ENCODE measurements around the gene PPM1B.

Gene PPM1B

GRCh38 chr2:44167311-44167907 lies 1.3 kb upstream of the PPM1B start (continued):
- no peak for TF ChIP-seq ZNF140 (tag by site-specific recombination; IDR thresholded peaks at IDR 0.05)
- peak; percentile 24; the same call in 1 of the 2 replicates for TF ChIP-seq KLF9 (tag by site-specific recombination; IDR thresholded peaks at IDR 0.05; ENCODE audit: low read depth)
- TF ChIP-seq ZNF623 (tag by site-specific recombination; IDR thresholded peaks at IDR 0.05): no peak
- peak; percentile 98 for TF ChIP-seq ZNF518A (tag by site-specific recombination; conservative IDR thresholded peaks at IDR 0.05; ENCODE audit: low read depth)
- no peak for TF ChIP-seq ZSCAN18 (tag by site-specific recombination; IDR thresholded peaks at IDR 0.05)
- TF ChIP-seq ZNF621 (tag by site-specific recombination; IDR thresholded peaks at IDR 0.05): no peak
- TF ChIP-seq ZFHX2 (tag by site-specific recombination; conservative IDR thresholded peaks at IDR 0.05): no peak
- TF ChIP-seq ZFP37 (tag by site-specific recombination; IDR thresholded peaks at IDR 0.05): no peak
- TF ChIP-seq ZNF677 (tag by site-specific recombination; IDR thresholded peaks at IDR 0.05): no peak
- TF ChIP-seq OSR2 (tag by site-specific recombination; IDR thresholded peaks at IDR 0.05): no peak
- no peak for TF ChIP-seq ZNF664 (tag by site-specific recombination; IDR thresholded peaks at IDR 0.05)
- no peak for TF ChIP-seq ZNF132 (tag by site-specific recombination; IDR thresholded peaks at IDR 0.05; ENCODE audit: borderline replicate concordance)
- TF ChIP-seq ZNF26 (tag by site-specific recombination; IDR thresholded peaks at IDR 0.05): no peak
- TF ChIP-seq ZIC2 (tag by site-specific recombination; IDR thresholded peaks at IDR 0.05): no peak
- no peak for TF ChIP-seq PATZ1 (tag by site-specific recombination; IDR thresholded peaks at IDR 0.05)
- TF ChIP-seq ZNF366 (tag by site-specific recombination; conservative IDR thresholded peaks at IDR 0.05): no peak
- TF ChIP-seq ZNF704 (tag by site-specific recombination; IDR thresholded peaks at IDR 0.05): no peak
- TF ChIP-seq ZNF580 (tag by site-specific recombination; IDR thresholded peaks at IDR 0.05): 0 out of 2 replicates have a peak, but pooled peaks have one; percentile 10
- no peak for TF ChIP-seq ZNF350 (tag by site-specific recombination; IDR thresholded peaks at IDR 0.05)
- TF ChIP-seq ZSCAN4 (tag by site-specific recombination; IDR thresholded peaks at IDR 0.05): no peak
- TF ChIP-seq HOXC10 (CRISPR knock-in tag; IDR thresholded peaks at IDR 0.05): no peak
- TF ChIP-seq ZNF426 (tag by site-specific recombination; IDR thresholded peaks at IDR 0.05): no peak
- TF ChIP-seq BCL6B (tag by site-specific recombination; IDR thresholded peaks at IDR 0.05): peak; percentile 81
- TF ChIP-seq GLI2 (tag by site-specific recombination; IDR thresholded peaks at IDR 0.05; ENCODE audit: borderline replicate concordance, low read depth): no peak
